B cell (primary cell): ENCODE measurements around the gene RLBP1.
"Not testable (repeated sequence)": the region's sequence is repeated elsewhere in the genome, so short reads cannot be mapped to it uniquely, and the experiment has no call there.

Experiments
- EZH2 ChIP-seq: IDR thresholded peaks from 2 replicates; pipeline ENCODE4 v1.6.1; 2012; ENCODE audit warnings: borderline replicate concordance, low read depth, mild to moderate bottlenecking, moderate library complexity, low read length; ENCODE audit not compliant: insufficient read depth, poor library complexity, severe bottlenecking
- TF ChIP-seq, protein P1 (sequence below): fragments of 200-600 bp; IDR thresholded peaks from one replicate; pipeline ENCODE4 v1.8.0; 2022; ENCODE audit warnings: antibody characterized with exemption, mild to moderate bottlenecking

DNA sequence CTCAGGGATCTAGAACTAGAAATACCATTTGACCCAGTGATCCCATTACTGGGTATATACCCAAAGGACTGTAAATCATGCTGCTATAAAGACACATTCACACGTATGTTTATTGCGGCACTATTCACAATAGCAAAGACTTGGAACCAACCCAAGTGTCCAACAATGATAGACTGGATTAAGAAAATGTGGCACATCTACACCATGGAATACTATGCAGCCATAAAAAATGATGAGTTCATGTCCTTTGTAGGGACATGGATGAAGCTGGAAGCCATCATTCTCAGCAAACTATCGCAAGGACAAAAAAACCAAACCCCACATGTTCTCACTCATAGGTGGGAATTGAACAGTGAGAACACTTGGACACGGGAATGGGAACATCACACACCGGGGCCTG, 28.8 kb upstream of the RLBP1 start:
- TF ChIP-seq, protein P1, sequence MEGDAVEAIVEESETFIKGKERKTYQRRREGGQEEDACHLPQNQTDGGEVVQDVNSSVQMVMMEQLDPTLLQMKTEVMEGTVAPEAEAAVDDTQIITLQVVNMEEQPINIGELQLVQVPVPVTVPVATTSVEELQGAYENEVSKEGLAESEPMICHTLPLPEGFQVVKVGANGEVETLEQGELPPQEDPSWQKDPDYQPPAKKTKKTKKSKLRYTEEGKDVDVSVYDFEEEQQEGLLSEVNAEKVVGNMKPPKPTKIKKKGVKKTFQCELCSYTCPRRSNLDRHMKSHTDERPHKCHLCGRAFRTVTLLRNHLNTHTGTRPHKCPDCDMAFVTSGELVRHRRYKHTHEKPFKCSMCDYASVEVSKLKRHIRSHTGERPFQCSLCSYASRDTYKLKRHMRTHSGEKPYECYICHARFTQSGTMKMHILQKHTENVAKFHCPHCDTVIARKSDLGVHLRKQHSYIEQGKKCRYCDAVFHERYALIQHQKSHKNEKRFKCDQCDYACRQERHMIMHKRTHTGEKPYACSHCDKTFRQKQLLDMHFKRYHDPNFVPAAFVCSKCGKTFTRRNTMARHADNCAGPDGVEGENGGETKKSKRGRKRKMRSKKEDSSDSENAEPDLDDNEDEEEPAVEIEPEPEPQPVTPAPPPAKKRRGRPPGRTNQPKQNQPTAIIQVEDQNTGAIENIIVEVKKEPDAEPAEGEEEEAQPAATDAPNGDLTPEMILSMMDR: not testable (repeated sequence)
- not testable (repeated sequence) for TF ChIP-seq EZH2
